ENCODE results near the gene IGF2R.
"Not testable (repeated sequence)": the region's sequence is repeated elsewhere in the genome, so short reads cannot be mapped to it uniquely, and the experiment has no call there.

IGF2R gene

DNA sequence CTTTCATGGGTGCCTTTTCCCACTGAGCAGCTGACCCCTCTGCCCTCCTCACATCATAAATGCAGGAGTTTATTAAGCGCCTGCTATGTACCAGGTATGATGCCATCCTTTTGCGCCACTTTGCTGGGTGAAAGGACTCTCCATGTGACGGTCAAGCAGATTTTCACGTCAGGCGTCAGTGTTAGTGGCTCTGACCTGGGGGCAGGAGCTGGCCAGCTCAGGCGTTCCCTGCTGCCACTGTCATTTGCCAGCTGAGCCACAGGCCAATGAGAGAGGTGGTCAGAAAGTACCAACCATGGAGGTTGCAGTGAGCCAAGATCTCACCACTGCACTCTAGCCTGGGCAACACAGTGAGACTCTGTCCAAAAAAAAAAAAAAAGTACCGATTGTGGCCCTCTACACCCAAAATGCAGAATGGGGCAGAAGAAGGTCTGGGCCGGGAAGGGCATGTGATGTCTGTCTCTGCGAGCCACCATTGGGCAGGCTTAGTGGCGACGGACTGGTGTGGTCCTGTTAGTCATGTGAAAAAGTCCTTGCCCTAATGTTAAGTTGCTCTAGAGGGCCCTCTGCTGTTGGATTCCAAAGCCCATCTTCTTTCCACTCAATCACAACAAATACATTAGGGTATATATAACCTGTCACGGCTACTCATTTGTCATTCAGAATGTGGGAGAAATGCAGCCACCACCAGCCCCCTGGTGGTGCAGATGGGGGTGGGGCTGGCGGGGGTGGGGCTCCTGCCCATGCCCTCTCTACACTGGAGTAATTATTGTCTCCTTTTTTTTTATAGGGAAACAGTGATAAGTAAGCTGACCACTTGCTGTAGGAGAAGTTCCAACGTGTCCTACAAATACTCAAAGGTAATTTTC lies 134.3 kb downstream of the IGF2R start:
- no peak for DNase-seq

DNA sequence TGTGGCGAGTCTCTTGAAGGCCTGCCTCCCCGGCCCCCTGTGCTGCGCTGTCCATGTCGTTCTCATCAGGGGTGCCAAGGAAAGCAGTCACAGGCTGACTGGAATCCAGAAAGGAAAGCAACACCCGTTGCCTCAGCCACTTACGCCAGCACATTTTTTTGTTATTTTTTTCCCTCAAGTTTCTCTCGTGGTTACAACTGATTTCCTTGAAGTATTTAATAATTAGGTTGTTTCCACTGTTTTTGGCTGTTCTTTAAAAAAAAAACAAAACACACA lies 134.9 kb downstream of the IGF2R start:
- DNase-seq, result no peak

DNA sequence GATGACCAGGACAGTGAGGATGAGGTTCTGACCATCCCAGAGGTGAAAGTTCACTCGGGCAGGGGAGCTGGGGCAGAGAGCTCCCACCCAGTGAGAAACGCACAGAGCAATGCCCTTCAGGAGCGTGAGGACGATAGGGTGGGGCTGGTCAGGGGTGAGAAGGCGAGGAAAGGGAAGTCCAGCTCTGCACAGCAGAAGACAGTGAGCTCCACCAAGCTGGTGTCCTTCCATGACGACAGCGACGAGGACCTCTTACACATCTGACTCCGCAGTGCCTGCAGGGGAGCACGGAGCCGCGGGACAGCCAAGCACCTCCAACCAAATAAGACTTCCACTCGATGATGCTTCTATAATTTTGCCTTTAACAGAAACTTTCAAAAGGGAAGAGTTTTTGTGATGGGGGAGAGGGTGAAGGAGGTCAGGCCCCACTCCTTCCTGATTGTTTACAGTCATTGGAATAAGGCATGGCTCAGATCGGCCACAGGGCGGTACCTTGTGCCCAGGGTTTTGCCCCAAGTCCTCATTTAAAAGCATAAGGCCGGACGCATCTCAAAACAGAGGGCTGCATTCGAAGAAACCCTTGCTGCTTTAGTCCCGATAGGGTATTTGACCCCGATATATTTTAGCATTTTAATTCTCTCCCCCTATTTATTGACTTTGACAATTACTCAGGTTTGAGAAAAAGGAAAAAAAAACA lies 136.1 kb downstream of the IGF2R start:
- DNase-seq, result no peak

DNA sequence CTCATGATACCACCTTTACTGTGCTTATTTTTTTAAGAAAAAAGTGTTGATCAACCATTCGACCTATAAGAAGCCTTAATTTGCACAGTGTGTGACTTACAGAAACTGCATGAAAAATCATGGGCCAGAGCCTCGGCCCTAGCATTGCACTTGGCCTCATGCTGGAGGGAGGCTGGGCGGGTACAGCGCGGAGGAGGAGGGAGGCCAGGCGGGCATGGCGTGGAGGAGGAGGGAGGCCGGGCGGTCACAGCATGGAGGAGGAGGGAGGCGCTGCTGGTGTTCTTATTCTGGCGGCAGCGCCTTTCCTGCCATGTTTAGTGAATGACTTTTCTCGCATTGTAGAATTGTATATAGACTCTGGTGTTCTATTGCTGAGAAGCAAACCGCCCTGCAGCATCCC lies 137.1 kb downstream of the IGF2R start:
- DNase-seq, result no peak

DNA sequence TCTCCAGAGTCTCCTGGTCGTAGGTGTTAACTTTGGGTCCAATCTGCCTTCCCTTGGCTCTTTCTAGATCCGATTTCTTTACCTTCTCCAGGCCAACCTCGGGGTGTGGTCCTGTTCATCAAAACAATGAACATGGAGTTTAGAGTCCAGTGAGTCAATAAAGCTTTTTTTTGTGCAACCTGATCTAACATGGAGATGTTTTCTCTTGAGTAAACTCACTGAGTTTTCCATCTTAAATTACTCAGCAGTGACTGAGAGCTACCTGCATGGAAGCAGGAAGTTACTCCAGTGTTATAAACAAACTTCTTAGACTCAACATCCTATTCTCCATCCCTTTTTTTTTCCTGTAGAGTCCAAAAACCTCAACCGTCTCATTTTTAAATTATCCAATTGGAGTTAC lies 137.8 kb downstream of the IGF2R start:
- no peak for DNase-seq

DNA sequence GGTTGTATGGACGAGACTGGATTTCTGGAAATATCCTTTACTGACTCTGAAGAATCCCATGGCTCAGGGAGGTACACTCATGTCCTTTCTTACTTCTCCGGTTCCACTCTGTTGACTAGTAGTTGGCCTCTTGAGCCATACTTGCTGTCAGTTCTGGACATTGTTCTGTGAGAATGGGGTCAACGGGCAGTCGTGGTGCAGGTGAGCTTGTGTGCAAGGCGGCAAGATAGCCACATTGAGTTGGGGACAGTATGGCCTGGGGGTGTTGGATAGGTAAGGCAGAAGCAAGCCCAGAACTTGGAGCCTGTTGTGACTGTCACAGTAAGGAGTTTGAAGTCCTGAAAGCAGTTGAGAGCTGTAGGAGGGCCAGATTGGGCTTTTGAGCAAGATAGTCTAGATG lies 139.2 kb downstream of the IGF2R start:
- no peak for DNase-seq

DNA sequence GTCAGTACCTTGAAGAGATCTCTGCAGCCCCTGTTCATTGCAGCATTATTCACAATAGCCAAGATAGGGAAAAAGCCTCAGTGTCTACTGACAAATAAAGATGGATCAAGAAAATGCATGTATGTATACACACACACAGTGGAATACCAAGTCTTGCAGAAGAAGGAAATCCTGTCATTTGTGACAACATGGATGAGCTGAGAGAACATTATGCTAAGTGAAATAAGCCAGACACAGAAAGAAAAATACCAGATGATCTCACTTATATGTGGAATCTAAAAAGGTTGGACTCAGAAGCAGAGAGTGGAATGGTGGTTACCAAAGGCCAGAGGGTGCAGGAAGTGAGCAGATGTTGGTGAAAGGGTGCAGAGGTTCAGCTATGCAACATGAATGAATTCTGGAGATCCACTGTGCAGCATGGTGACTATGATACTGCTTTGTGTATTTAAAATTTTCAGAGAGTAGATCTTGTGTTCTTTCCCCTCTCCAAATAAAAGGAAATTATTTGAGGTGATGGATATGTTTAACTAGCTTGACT lies 141.8 kb downstream of the IGF2R start:
- DNase-seq, result no peak

DNA sequence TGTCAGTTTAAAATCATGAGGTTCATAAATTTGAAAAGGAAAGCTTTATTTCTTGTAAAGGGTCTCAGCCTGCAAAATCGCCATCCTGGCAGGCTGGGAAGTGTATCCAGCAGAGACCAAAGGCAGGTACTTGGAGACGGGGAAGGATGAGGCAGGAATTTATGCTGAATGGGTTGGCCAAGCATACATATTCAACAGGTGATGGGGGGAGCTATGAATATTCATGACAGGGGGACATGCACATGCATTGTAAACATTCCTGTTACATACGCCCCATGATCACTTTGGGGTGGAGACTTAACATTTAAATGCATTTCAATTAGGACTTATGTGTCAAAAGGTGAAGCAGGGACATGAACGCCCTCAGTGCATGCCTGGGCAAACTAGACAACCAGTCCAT lies 142.9 kb downstream of the IGF2R start:
- DNase-seq, result no peak

DNA sequence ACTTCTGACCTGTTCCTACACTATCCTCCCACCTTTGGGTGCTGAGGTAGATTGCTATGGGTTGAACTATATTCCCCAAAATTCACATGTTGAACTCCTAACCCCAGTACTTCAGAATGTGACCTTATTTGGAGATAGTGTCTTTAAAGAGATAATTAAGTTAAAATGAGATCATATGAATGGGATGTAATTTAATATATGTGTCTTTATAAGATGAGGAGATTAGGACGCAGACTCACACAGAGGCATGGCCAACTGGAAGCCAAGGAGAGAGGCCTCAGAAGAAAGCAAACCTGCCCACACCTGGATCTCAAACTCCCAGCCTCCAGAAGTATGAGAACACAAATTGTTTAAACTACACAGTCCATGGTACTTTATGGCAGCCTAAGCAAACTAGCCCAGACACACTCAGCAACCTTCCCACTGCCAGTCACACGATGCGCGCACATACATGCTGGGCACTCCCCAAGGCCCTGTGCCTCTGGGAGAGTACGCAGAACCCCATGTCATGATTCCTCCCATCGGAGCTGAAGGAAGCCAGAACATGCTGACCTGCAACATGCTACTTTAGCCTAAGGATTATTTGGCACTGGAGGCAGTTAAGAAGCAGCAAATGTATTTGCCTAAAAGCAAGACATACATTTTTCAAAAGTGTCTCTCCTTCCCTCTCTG lies 143.9 kb downstream of the IGF2R start:
- no peak for DNase-seq

DNA sequence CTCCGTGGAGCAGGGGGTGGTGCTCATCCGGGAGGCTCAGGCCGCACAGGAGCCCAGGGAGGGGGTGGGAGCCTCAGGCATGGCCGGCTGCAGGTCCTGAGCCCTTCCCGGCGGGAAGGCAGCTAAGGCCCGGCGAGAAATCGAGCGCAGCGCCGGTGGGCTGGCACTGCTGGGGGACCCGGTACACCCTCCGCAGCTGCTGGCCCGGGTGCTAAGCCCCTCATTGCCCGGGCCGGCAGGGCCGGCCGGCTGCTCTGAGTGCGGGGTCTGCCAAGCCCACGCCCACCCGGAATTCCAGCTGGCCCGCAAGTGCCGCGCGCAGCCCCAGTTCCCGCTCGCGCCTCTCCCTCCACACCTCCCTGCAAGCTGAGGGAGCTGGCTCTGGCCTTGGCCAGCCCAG lies 145.7 kb downstream of the IGF2R start:
- DNase-seq, result not testable (repeated sequence)

DNA sequence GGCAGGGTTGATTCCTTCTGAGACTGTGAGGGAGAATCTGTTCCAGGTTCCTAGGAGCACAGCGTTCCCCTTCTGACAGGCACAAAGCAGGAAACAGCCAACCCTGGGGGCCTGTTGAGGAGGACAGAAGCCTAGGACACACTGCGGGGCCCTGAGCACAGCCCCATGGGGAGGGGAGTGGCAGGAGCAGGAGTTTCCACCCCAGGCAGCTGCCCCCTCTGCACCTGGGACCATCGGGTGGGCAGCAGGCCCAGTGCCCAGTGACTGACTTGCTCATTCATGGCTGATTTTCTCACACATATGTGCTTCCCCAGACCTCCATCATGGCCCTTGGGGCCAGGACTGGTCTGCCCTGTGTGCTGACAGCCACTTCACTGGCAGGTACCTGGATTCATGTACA lies 146.5 kb downstream of the IGF2R start:
- no peak for DNase-seq

DNA sequence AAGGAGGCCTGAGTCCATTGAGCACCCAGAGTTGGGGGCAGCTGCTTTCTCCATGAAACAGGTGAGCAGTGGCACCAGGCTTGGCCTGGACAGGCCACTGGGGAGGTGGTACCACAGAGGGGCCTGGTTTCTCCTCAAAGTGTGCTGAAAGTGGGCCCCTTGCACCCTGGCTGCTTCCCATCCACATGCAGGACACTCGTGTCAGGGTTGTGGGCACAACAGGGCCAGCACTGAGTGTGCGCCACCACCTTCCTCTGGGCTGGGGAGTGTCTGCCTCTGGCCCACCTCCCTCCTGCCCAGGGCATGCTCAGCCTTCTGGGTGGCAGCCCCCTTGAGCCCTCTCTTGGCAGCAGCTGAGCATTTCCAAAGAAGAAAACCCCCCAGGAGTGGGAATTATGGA lies 147.5 kb downstream of the IGF2R start:
- no peak for DNase-seq

DNA sequence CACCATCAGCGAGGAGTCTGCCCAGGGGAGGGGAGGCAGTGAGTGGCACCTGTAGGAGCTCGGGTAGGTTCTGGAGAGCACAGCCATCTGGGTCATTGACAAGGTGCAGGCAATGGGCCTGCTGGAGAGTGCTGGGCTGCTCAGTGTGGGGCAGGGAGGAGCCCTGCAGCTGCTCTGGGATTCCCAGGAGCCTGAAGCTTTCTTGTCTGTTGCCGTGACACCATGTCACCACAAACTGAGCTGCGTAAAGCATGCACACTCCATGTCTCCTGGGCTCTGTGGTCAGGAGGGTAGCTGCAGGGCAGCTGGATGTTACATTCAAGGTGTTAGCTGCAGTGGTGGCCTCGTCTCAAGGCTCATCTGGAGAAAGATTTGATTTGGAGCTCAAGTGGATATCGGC lies 148.3 kb downstream of the IGF2R start:
- DNase-seq, result no peak

DNA sequence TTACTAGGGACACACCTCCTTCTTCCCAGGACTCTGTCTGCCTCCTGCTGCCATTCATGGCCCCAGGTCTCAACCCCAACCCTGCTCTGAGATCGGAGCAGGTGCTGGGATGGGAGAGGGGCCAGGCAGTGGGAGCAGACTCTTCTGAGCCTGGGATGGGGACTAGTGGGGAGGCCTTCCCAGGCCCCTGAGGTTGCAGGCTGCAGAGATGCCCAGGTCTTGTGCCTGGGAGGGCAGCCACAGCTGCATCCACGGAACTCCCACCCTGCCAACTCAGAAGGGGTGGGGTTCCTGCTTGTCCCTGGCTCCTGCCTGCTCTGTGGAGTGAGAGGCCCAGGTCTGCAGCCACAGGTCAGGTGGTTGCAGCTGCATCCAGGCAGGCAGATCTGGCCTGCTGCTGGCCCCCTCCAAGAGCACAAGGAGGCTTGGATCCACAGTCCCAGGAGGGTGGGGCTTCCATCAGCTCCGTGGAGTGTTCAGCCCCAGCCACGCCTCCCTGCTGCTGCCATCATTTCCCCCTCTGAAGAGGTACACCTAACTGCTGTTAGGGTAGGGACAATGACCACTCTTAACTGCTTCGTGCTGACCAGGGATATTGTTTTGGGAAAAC lies 149.8 kb downstream of the IGF2R start:
- no peak for DNase-seq

DNA sequence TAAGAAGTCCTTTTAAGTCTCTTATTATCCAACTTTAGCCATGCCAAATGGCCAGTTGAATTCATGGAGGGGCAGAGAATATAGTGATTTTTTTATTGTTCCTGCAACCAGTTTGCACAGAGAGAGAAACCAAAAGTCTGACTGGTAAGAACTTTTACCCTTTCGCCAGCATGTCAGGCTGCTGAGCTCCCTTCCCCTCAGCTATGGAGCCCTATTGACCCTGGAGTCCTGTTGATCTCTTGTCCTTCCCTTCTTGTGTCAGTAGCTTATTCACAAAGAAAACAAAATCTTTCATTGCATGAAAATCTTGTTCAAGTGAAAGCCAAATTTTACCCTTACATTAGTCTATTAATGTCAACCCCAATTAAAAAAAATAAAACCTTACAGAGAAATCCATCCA lies 151.2 kb downstream of the IGF2R start:
- DNase-seq, result no peak

DNA sequence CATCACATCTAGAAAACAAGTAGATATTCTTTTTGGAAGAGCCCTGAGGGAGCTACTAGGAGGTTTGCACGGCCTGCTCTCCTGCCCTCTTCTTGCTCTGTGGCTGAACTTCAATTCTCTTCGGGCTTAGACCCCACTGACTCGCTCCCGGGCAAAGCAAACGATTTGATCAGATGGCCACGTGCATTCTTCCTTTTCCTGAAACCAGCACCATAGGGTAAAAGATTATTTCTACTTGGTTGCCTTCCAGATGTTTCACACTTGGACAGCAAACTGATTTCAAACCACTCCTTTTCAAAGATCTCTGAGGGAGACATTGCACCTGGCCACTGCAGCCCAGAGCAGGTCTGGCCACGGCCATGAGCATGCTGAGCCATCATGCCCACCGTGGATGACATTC lies 152.7 kb downstream of the IGF2R start, which contains the start of gene SLC22A1:
Gene SLC22A1 (plus strand): TSS at position 258 of the 400 bp plus-strand sequence. CDS start 121 bp downstream, at position 379.
- no peak for DNase-seq

DNA sequence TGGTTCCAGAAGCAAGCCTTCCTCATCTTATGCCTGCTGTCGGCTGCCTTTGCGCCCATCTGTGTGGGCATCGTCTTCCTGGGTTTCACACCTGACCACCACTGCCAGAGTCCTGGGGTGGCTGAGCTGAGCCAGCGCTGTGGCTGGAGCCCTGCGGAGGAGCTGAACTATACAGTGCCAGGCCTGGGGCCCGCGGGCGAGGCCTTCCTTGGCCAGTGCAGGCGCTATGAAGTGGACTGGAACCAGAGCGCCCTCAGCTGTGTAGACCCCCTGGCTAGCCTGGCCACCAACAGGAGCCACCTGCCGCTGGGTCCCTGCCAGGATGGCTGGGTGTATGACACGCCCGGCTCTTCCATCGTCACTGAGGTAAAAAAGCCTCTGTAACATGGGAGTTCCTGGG lies 153.1 kb downstream of the IGF2R start:
- DNase-seq, result no peak

DNA sequence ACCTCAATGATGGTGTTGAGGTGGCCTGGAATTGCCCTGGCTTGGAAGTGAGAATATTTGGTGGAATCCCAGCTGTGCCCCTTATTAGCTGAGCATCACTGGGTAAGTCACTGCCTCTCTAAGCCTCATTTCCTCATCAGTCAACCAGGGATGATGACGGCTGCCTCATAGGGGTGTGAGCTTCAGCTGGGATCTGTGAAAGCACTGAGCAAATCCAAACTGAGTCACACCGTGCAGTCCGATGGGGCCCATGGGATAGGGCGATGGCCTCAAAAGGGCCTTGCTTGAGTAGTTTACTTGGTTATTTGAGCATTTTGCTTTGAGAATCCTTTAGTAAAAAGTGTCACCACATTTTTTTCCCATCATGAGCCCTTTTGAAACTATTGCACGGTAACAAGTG lies 153.9 kb downstream of the IGF2R start:
- DNase-seq, result no peak

DNA sequence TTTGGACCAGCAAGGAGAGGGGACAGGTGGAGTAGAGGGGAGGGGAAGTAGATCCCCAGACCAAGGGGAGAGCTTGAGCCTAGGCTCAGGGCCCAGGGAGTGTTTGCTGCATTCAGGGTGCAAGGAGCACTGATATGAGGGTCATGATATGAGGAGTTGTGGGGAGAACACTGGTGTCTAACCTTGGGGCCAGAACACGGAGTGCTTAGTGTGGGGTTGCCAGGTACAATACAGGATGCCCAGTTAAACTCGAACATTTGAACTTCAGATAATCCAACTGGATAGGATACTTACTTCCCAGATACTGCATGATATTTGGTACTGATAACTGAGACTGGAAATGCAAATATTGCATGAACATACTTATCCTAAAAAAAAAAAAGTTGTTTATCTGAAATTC lies 155.1 kb downstream of the IGF2R start:
- no peak for DNase-seq

DNA sequence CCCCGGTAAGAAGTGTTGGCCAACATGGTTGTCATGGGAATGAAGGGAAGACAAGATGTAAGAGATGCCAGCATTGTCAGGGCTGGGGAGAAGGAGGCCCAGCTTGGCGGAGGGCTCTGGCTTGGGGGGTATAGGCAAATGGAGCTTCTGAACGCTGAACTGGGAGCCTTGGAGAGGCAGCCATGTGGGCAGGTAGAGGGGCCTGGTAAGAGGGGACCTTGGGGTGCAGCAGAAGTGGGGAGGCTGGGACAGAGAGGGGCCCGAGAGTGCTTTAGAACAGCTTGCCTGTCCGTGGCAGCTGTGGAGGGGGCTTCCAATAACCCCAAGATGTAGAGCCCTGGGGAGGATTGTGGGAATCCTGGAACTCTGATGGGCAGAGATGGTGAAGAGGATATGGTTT lies 155.7 kb downstream of the IGF2R start:
- DNase-seq, result no peak

DNA sequence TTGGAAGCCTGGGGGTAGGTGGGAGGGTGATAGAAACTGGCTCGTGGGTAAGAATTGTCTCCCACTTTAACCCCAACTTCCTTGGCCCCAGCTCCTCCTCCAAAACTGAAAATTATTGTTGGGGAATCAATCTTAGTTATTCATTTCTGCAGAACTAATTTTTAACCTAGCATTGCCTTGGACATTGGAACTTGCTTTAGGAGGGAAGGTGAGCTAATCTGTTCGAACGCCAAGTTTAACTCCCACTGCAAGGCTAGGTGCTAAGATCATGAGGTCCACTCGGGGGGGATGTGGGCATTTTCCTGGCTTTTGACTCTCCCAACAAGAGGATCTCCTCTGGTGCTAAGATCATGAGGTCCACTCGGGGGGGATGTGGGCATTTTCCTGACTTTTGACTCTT lies 156.2 kb downstream of the IGF2R start:
- not testable (repeated sequence) for DNase-seq

DNA sequence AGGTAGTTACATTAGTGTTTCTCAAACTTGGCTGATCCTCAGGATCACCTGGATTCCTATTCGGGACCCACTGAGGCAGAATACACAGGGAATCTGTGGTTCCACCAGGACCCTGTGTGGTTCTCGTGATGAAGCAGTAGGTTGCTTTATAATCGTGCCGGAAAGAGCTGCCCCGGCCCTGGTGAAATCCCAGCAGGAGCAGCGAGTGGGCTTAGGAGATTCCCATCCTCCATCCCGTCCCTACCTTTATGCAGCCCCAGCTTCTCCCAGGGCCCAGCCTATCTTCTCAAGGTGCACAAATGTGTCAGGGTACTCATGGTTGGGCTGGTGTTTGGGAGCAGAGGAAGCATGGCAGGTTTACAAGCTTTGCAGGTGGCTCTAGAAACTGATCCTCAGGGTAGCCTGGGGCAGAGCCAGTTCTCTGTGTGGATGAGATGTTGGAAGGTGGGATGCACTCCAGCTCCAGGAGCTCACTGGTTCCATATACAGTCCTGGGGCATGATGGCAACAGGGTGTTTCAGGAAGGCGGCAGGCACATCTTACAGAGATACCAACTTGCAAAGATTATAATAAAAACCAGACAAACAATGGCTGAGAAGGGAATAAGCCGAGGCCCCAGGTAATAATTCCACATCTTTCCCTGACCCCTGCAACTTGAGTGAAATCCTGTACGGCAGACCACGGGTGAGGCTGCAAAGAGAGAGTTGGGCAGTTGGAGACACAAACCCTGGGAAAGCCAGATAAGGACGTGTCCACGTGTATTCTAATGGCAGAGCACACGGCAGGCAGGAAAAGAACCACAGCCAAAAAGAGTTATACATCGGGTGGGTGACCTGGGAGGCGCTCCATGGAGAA lies 158.6 kb downstream of the IGF2R start:
- no peak for DNase-seq

Measured in GOT3 (cell line).